Left lung (tissue), 10 donors: ENCODE data around the gene ALK. TPM values are rescaled to one million over a fixed set of nuclear protein-coding genes. Genes with fewer than 3 reads are reported as not detected.
A peak's percentile ranks its signal among the peaks of the same experiment; 100 is the strongest.

Experiments used
- ATAC-seq: fragments of 200-7000 bp; cut with Tn5 transposase; one replicate; pipeline ENCODE4 v1.9.1; 2020; ENCODE audit warnings: moderate library complexity
- DNase-seq, 4 donors: peaks; one replicate each; pipeline ENCODE4 v3.0.0-alpha.2; 2013 to 2020
- H3K27ac ChIP-seq, 2 donors: fragments of 200-600 bp; sonication (generic) in 1 of 2; one replicate each; pipeline versions ENCODE4 v1.5.0 to v1.8.0; 2020 to 2021
- H3K27me3 ChIP-seq, 2 donors: fragments of 200-600 bp; sonication (generic) in 1 of 2; one replicate each; pipeline versions ENCODE4 v1.5.0 to v1.8.0; 2020 to 2021
- H3K36me3 ChIP-seq, 2 donors: fragments of 200-600 bp; sonication (generic) in 1 of 2; one replicate each; pipeline versions ENCODE4 v1.5.0 to v1.8.0; 2020 to 2021
- H3K4me1 ChIP-seq, 2 donors: fragments of 200-600 bp; one replicate each; pipeline ENCODE4 v1.8.0; 2021
- H3K4me3 ChIP-seq, 2 donors: fragments of 200-600 bp; sonication (generic) in 1 of 2; one replicate each; pipeline versions ENCODE4 v1.5.0 to v1.8.0; 2020 to 2021; ENCODE audit warnings: mild to moderate bottlenecking in 1 of 2
- H3K9me3 ChIP-seq, 2 donors: fragments of 200-600 bp; sonication (generic) in 1 of 2; one replicate each; pipeline versions ENCODE4 v1.5.0 to v1.8.0; 2020 to 2021
- intact Hi-C, 2 donors: fragments of 100-400 bp; cut with DNase I; formaldehyde crosslinking; loops; one replicate each; pipeline versions ENCODE4 v1.11.2 to v1.14.2; 2022
- polyA plus RNA-seq, 6 donors: library from polyadenylated mRNA; unstranded; fragments of 120-200 nt; gene quantifications; one replicate each; pipeline ENCODE4 v1.2.1, GENCODE V29; 2013; ENCODE audit not compliant: insufficient read length in 6 of 6
- total RNA-seq, 2 donors: library from RNA; stranded (reverse); fragmentation: NEBNext Ultra II Directional; extraction: Animal tissue kit (Norgen Biotek cat#: 25700); gene quantifications; one replicate each; pipeline ENCODE4 v1.2.1, GENCODE V29; 2021
- TF ChIP-seq, protein P1 (sequence below), 2 donors: fragments of 200-600 bp; sonication (generic) in 1 of 2; IDR thresholded peaks; one replicate each; pipeline versions ENCODE4 v1.5.0 to v1.8.0; 2021; ENCODE audit warnings: antibody characterized with exemption in 2 of 2
- donor health status: DM: no; HTN: yes; CAD: no.
- donor health status: DM: no; HTN: no; CAD: no.

The ALK gene
- total and polyA plus RNA-seq, 8 donors, result 0.06 to 0.70 (median 0.12) TPM; not detected in 2

DNA sequence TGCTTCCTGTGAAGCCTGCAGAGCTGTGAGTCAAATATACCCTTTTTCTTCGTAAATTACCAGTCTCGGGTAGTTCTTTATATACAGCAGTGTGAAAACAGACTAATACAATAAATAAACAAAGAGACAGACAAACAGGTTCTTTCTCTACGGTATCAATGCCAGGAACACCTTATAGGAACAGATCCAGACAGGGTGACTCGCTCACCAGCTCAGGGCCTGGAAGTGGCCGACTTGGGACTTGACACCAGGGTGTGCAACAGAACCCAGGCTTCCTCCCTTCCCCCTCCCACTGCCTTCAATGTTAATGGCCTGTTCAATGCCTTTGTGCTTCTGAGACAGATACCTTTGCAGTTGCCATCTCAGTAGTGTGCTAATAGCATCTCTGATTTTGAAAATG is 309.5 kb downstream of the ALK start:
- H3K4me3 ChIP-seq, result no peak overlapping the region
- DNase-seq, result no peak
- no peak for ATAC-seq
- intact Hi-C loops, result no loop called here
- H3K27me3 ChIP-seq, result no peaks in the 10 kb centered on the region
- TF ChIP-seq, protein P1, sequence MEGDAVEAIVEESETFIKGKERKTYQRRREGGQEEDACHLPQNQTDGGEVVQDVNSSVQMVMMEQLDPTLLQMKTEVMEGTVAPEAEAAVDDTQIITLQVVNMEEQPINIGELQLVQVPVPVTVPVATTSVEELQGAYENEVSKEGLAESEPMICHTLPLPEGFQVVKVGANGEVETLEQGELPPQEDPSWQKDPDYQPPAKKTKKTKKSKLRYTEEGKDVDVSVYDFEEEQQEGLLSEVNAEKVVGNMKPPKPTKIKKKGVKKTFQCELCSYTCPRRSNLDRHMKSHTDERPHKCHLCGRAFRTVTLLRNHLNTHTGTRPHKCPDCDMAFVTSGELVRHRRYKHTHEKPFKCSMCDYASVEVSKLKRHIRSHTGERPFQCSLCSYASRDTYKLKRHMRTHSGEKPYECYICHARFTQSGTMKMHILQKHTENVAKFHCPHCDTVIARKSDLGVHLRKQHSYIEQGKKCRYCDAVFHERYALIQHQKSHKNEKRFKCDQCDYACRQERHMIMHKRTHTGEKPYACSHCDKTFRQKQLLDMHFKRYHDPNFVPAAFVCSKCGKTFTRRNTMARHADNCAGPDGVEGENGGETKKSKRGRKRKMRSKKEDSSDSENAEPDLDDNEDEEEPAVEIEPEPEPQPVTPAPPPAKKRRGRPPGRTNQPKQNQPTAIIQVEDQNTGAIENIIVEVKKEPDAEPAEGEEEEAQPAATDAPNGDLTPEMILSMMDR (IDR thresholded peaks at IDR 0.05), result no peak
- no peaks in the 10 kb centered on the region for H3K9me3 ChIP-seq
- no peaks in the 10 kb centered on the region for H3K36me3 ChIP-seq
- H3K4me1 ChIP-seq, result no peaks in the 10 kb centered on the region
- H3K27ac ChIP-seq, result no peak overlapping the region

DNA sequence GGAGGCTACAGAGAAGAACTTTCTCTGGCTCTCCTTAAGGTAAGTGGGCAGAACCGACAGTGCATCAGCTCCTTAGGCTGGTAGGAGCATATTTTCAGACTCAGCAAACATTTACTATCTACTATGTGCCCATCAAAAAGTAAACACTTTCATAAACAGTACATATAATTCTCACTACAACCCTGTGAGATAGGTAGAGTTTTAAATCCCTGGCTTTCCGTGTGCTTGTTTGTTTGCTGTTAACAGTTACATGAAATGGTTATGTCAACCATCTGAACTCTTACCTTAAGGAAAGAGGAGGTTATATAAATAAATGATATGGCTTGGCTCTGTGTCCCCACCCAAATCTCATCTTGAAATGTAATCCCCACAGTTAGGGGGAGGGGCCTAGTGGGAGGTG is 310.1 kb downstream of the ALK start:
- Histone ChIP-seq H3K9me3 (no peaks in the 10 kb centered on the region), H3K4me3 (no peak overlapping the region), H3K27me3 (no peaks in the 10 kb centered on the region), H3K36me3 (no peaks in the 10 kb centered on the region), H3K27ac (no peak overlapping the region), H3K4me1 (no peaks in the 10 kb centered on the region)
- ATAC-seq, result no peak
- TF ChIP-seq, protein P1 (IDR thresholded peaks at IDR 0.05), result no peak
- intact Hi-C loops, result no loop called here
- no peak for DNase-seq

DNA sequence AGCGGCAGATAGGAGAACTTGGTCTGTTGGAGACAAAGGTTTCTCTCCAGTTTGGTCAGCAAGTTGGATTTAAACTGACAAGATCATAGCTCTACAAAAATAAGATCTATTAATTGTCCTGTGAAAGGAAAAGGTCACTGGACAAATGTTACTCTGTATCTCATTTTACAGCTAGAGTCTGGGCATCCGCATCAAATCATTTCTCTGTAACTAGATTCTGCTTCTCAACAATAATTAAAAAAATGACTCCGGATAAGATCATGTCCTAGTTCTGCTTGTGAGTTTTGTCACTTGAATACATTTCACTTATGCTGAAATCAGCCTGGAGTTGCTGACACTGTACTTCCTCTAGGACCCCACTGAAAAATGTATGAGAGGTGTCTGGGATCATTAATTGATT is 310.8 kb downstream of the ALK start:
- Histone ChIP-seq H3K9me3 (no peaks in the 10 kb centered on the region), H3K27me3 (no peaks in the 10 kb centered on the region), H3K36me3 (no peaks in the 10 kb centered on the region), H3K4me1 (no peaks in the 10 kb centered on the region), H3K27ac (no peak overlapping the region), H3K4me3 (no peak overlapping the region)
- intact Hi-C loops, result no loop called here
- ATAC-seq (no peak), DNase-seq (no peak)
- TF ChIP-seq, protein P1 (IDR thresholded peaks at IDR 0.05), result no peak

DNA sequence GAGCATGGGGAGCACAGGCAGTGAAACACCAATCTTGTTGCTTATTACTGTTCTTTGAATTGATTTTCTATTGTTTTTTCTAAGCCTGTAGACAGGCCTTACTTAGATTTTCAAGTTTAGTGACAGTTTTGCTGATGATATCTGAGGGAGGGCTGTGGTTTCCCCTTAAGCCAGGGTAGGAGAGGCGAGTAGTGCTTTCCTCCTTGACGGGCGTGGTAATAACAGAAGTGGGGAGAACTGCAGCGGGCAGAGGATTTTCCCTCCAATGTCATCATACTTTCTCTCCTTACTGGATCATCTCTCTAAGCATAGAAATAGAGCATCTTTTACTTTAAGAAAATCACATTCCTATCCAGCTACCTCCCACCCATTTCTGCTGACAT is 314.4 kb downstream of the ALK start:
- Histone ChIP-seq H3K36me3 (no peaks in the 10 kb centered on the region), H3K9me3 (no peaks in the 10 kb centered on the region), H3K4me1 (no peaks in the 10 kb centered on the region), H3K4me3 (no peak overlapping the region), H3K27ac (no peak overlapping the region), H3K27me3 (no peaks in the 10 kb centered on the region)
- TF ChIP-seq, protein P1 (IDR thresholded peaks at IDR 0.05), result no peak
- ATAC-seq (no peak), DNase-seq (no peak)
- intact Hi-C loops, result no loop called here

DNA sequence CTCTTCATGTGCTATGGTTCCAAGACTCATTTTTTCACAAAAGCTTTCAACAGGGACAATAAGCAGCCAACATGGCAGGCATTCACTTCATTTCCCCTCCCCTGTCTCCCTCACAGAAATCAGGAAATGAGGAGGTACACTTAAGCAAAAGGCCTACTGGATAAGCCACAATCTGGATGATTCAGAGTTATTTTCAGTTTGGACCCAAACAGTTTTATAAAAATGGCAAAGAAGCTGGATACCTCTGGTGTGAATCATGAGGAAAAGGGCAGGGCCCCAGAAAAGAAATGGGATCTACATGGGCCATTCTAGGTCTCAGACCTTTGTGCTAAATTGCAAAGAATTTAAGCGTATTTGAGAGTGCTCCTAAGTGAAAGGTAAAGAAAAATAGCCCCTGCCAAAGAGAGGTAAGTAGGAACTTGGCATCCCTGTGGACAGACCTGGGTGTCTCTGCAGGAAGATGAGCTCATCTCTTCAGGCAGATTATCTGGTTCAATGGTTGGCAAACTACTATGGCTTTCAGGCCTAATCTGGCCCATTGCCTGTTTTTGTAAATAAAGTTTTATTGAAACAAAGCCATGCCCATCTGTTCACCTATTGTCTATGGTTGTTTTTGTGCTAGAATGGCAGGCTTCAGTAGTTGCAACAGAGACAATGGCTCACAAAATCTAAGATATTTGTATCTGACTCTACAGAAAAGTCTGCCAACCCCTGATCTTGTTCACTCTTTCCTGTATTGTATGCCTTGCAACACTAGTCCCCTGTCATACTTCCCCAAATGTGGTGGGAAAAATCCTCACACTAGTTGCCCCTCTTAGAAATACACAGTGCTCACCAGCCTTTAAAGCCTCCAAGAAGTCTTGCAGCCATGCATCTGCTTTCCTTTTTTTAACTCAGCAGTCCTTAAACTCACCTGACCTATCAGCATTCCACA is 315.0 kb downstream of the ALK start:
- DNase-seq (no peak), ATAC-seq (peak; percentile 44)
- Histone ChIP-seq H3K36me3 (no peaks in the 10 kb centered on the region), H3K27ac (no peak overlapping the region), H3K4me3 (no peak overlapping the region), H3K27me3 (no peaks in the 10 kb centered on the region), H3K9me3 (no peaks in the 10 kb centered on the region), H3K4me1 (no peaks in the 10 kb centered on the region)
- TF ChIP-seq, protein P1 (IDR thresholded peaks at IDR 0.05), result no peak
- intact Hi-C loops, result no loop called here
